ENCODE results near the gene C12orf75. TPM values are rescaled to one million over a fixed set of nuclear protein-coding genes. Genes with fewer than 3 reads are reported as not detected.

C12orf75 gene
- total and polyA plus RNA-seq, 2 of the 13 experiments (the other 11 are each of a cell fraction or from before 2014, with no cell fraction given): 16.1 to 19.8 TPM

DNA sequence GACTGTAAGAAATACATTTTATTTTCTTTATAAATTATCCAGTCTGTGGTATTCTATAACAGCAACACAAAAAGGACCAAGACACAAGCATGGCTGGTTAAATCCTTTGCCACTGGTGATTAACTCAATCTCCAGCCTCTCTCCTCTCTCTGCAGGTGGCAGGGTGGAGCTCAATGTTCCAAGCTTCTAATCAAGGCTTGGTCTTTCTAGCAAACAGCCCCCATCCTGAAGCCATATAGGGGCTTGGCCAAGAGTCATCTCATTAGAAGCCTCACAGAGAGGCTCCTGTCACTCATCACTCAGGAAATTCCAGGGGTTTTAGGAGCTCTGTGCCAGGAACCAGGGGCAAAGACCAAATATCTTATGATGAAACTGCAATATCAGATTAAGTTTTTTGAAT is 12.0 kb downstream of the C12orf75 start (continued):
- no peak for TF ChIP-seq HOXA3 (CRISPR knock-in tag; IDR thresholded peaks at IDR 0.05)
- no peak for TF ChIP-seq ZNF280B (CRISPR knock-in tag; IDR thresholded peaks at IDR 0.05; ENCODE audit: borderline replicate concordance)

- intact Hi-C loops (cut with micrococcal nuclease; ENCODE audit: unreplicated experiment): no loop called here
- Histone ChIP-seq H3K79me2 (ENCODE audit: insufficient read depth, low read length) (no peaks in the 10 kb centered on the region), H3K9ac (ENCODE audit: insufficient read depth, low read depth, low read length) (no peak overlapping the region), H3K9me3 (ENCODE audit: low read length) (peaks cover 8% of the 10 kb centered on the region), H3K4me2 (ENCODE audit: low read depth, low read length) (no peak overlapping the region), H3K27ac (ENCODE audit: extremely low read length, insufficient read depth, low read length) (no peak overlapping the region), H3K27me3 (ENCODE audit: control insufficient read depth in 1 of 2, insufficient read depth in 2 of 2, low read length in 2 of 2) (no peaks in the 10 kb centered on the region), H2AFZ (ENCODE audit: low read length) (no peak overlapping the region), H4K20me1 (ENCODE audit: insufficient read depth, low read length) (no peaks in the 10 kb centered on the region), H3K4me1 (ENCODE audit: insufficient read depth, low read length) (no peaks in the 10 kb centered on the region), H3K36me3 (replicated peaks in 1 of 2; ENCODE audit: control insufficient read depth in 1 of 2, insufficient read depth in 2 of 2, low read length in 2 of 2) (no peaks in the 10 kb centered on the region), H3K4me3 (replicated peaks in 1 of 3; ENCODE audit: insufficient read depth in 1 of 3, low read depth in 2 of 3, low read length in 3 of 3) (no peak overlapping the region)
- no peak for DNase-seq (ENCODE audit: low spot score)
- WGBS (ENCODE audit: low lambda C conversion rate): 93% methylated on average over 1 of the region's 1 CpG
- no peak for TF ChIP-seq MZF1 (CRISPR knock-in tag; IDR thresholded peaks at IDR 0.05; ENCODE audit: borderline replicate concordance)
- TF ChIP-seq ZNF781 (CRISPR knock-in tag; IDR thresholded peaks at IDR 0.05; ENCODE audit: borderline replicate concordance, not compliant biosample characterization): no peak
- TF ChIP-seq, protein P1, sequence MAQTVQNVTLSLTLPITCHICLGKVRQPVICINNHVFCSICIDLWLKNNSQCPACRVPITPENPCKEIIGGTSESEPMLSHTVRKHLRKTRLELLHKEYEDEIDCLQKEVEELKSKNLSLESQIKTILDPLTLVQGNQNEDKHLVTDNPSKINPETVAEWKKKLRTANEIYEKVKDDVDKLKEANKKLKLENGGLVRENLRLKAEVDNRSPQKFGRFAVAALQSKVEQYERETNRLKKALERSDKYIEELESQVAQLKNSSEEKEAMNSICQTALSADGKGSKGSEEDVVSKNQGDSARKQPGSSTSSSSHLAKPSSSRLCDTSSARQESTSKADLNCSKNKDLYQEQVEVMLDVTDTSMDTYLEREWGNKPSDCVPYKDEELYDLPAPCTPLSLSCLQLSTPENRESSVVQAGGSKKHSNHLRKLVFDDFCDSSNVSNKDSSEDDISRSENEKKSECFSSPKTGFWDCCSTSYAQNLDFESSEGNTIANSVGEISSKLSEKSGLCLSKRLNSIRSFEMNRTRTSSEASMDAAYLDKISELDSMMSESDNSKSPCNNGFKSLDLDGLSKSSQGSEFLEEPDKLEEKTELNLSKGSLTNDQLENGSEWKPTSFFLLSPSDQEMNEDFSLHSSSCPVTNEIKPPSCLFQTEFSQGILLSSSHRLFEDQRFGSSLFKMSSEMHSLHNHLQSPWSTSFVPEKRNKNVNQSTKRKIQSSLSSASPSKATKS (CRISPR knock-in tag; IDR thresholded peaks at IDR 0.05): no peak
- TF ChIP-seq ZBTB37 (CRISPR knock-in tag; IDR thresholded peaks at IDR 0.05): no peak
- ATAC-seq: no peak
- no peak for FAIRE-seq
- no TSS peak for BruUV-seq (replicated peaks)
- POLR2A ChIA-PET: no interaction called here
- in situ Hi-C loops (cut with HindIII; ENCODE audit: extremely low pct_ligation_motif_present, low pct_unique_long_range_greater_than_20kb): no loop called here
- CTCF ChIA-PET (ENCODE audit: low intra/inter-chr PET ratio, low total read pairs): no interaction called here
Measured at GRCh38 chr12:105343836-105344235, 13.3 kb downstream of the C12orf75 start.

Measured in HepG2 (cell line).